HuH-7.5 (cell line): Measurements from ENCODE around the gene ZFTA.
"Not testable (repeated sequence)": the region's sequence is repeated elsewhere in the genome, so short reads cannot be mapped to it uniquely, and the experiment has no call there.

ENCODE experiments used
- DNase-seq: peaks from one replicate; pipeline ENCODE4 v3.0.0; 2011; ENCODE audit warnings: low spot score

ZFTA gene

GRCh38 chr11:63768237-63769041 lies at the start of gene ZFTA:
ZFTA (minus strand) TSS chr11:63768775; CDS start chr11:63768622, 153 bp downstream.
- peak; percentile 81 for DNase-seq

GRCh38 chr11:63817758-63818498 lies 49.4 kb upstream of the ZFTA start:
- DNase-seq: no peak

- DNase-seq: no peak
These were observed 48.2 kb upstream of the ZFTA start for GRCh38 chr11:63816732-63817131.

GRCh38 chr11:63816166-63816565 lies 47.6 kb upstream of the ZFTA start:
- DNase-seq: no peak

- DNase-seq: peak; percentile 41
These were observed 45.8 kb upstream of the ZFTA start for GRCh38 chr11:63814383-63814736.

GRCh38 chr11:63813563-63814382 lies 45.2 kb upstream of the ZFTA start:
- peak; percentile 48 for DNase-seq

GRCh38 chr11:63813035-63813562 lies 44.5 kb upstream of the ZFTA start, which contains the start of gene SPINDOC:
SPINDOC (plus strand) TSS chr11:63813456; CDS start chr11:63813687, 231 bp downstream.
- peak; percentile 89 for DNase-seq

- DNase-seq: no peak
These were observed 42.9 kb upstream of the ZFTA start for GRCh38 chr11:63811522-63811921.

GRCh38 chr11:63810383-63810782 lies 41.8 kb upstream of the ZFTA start:
- DNase-seq: not testable (repeated sequence)

GRCh38 chr11:63805844-63806415 lies 37.4 kb upstream of the ZFTA start:
- no peak for DNase-seq

GRCh38 chr11:63804259-63804658 lies 35.7 kb upstream of the ZFTA start:
- no peak for DNase-seq

GRCh38 chr11:63802637-63803414 lies 34.3 kb upstream of the ZFTA start:
- no peak for DNase-seq

GRCh38 chr11:63800921-63801320 lies 32.3 kb upstream of the ZFTA start:
- DNase-seq: no peak

- DNase-seq: no peak
These were observed 26.5 kb upstream of the ZFTA start for GRCh38 chr11:63795066-63795465.

- DNase-seq: no peak
These were observed 24.6 kb upstream of the ZFTA start for GRCh38 chr11:63793161-63793560.

GRCh38 chr11:63791495-63792167 lies 23.1 kb upstream of the ZFTA start:
- DNase-seq: no peak

- DNase-seq: no peak
These were observed 17.2 kb upstream of the ZFTA start for GRCh38 chr11:63785823-63786222.

- DNase-seq: no peak
These were observed 15.5 kb upstream of the ZFTA start for GRCh38 chr11:63783925-63784592.

GRCh38 chr11:63782749-63783148 lies 14.2 kb upstream of the ZFTA start:
- no peak for DNase-seq

GRCh38 chr11:63779039-63779438 lies 10.5 kb upstream of the ZFTA start:
- no peak for DNase-seq
